Stomach (tissue), 9 donors: Measurements from ENCODE around the gene PRRX1. TPM values are rescaled to one million over a fixed set of nuclear protein-coding genes. Genes with fewer than 3 reads are reported as not detected.

Experiments used
- DNase-seq, 2 donors: peaks; one replicate each; pipeline versions ENCODE4 v3.0.0 to v3.0.0-alpha.2; 2013 to 2019
- H3K27ac ChIP-seq, 5 donors: fragments of 200-600 bp in 4 of 5; sonication (generic) in 4 of 5; one replicate each; pipeline ENCODE4 v1.5.1; 2013 to 2019; ENCODE audit warnings: mild to moderate bottlenecking in 1 of 5, moderate library complexity in 1 of 5
- H3K27me3 ChIP-seq, 3 donors: fragments of 200-600 bp; sonication (generic); one replicate each; pipeline ENCODE4 v1.5.1; 2017 to 2019; ENCODE audit warnings: mixed run types in 1 of 3
- H3K36me3 ChIP-seq, 4 donors: fragments of 200-600 bp; sonication (generic); 1 replicate in 3 of 4; 2 replicates in 1 of 4; pipeline ENCODE4 v1.5.1; 2016 to 2019
- H3K4me1 ChIP-seq, 4 donors: fragments of 200-600 bp; sonication (generic); one replicate each; pipeline ENCODE4 v1.5.1; 2016 to 2019
- H3K4me3 ChIP-seq, 4 donors: fragments of 200-600 bp; sonication (generic) in 3 of 4; one replicate each; pipeline ENCODE4 v1.5.1; 2016 to 2019; ENCODE audit warnings: mild to moderate bottlenecking in 1 of 4
- H3K9me3 ChIP-seq, 4 donors: fragments of 200-600 bp; sonication (generic); one replicate each; pipeline ENCODE4 v1.5.1; 2016 to 2019
- EP300 ChIP-seq: sonication (generic); formaldehyde crosslinking; IDR thresholded peaks from one replicate; pipeline ENCODE4 v1.6.1; 2017; ENCODE audit warnings: antibody characterized with exemption
- POLR2A ChIP-seq, 4 donors: fragments of 450-650 bp; IDR thresholded peaks; one replicate each; pipeline ENCODE4 v1.6.1; 2016; ENCODE audit warnings: antibody characterized with exemption in 4 of 4, control low read depth in 2 of 4, mild to moderate bottlenecking in 1 of 4, moderate library complexity in 1 of 4
- POLR2AphosphoS5 ChIP-seq, 3 donors: sonication (generic); formaldehyde crosslinking; IDR thresholded peaks; one replicate each; pipeline ENCODE4 v1.6.1; 2016; ENCODE audit warnings: antibody characterized with exemption in 3 of 3
- WGBS, 5 donors: extraction: QIAGEN DNeasy Blood & Tissue Kit in 3 of 5; methylation state at CpG; one replicate each; pipeline versions ENCODE4 v1.1.5 to v1.1.7; 2013 to 2018; 5-methylcytosine and 5-hydroxymethylcytosine counted together
- intact Hi-C: fragments of 100-400 bp; cut with DNase I; formaldehyde crosslinking; loops from one replicate; pipeline ENCODE4 v1.15.1; 2023; ENCODE audit warnings: low total_unique reads
- polyA plus RNA-seq, 3 donors: library from polyadenylated mRNA; stranded (reverse); fragments of 200-250 nt; gene quantifications; one replicate each; pipeline ENCODE4 v1.2.3, GENCODE V29; 2013
- total RNA-seq, 5 donors: library from RNA; depleted of rRNA; stranded (reverse); fragments of >200 nt; gene quantifications; one replicate each; pipeline versions ENCODE4 v1.1.0 to v1.2.3, GENCODE V29; 2014 to 2016
- TF ChIP-seq, protein P1 (sequence below), 7 experiments: fragments of 450-650 bp in 4 of 7; fragments of 200-600 bp in 3 of 7; sonication (generic) in 3 of 7; IDR thresholded peaks; one replicate each; pipeline ENCODE4 v1.5.1; 2016 to 2019; ENCODE audit warnings: antibody characterized with exemption in 7 of 7, control low read depth in 2 of 7, mild to moderate bottlenecking in 1 of 7
- donor health status: healthy with polysubstance abuse.
- donor health status: Bipolar disorder and iron deficiency.
- donor health status: healthy.

PRRX1 gene
- total and polyA plus RNA-seq, 8 donors, result 0.45 to 8.3 (median 1.3) TPM

DNA sequence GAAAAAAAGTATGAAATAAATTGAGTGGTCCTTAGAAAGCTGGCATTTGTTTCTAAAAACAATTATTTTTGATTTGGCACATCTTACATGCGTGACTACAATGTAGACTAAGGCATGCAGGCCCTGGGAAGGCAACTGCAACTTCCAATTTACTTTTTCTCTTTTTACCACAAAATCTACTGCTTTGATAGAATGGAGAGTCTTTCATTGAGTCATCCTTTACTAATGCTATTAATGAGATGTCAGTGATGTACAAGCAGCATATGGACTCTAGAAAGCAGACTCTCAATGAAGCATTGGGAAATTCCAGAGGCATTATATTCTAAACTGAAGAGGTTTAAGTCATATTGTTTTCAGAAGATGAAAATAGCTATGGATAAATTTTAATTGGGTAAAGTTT is 29.6 kb upstream of the PRRX1 start:
- Histone ChIP-seq H3K9me3 (no peaks in the 10 kb centered on the region), H3K4me1 (no peaks in the 10 kb centered on the region), H3K36me3 (no peaks in the 10 kb centered on the region), H3K27ac (no peak overlapping the region), H3K4me3 (no peak overlapping the region), H3K27me3 (no peaks in the 10 kb centered on the region)
- DNase-seq, result no peak
- no peak for TF ChIP-seq EP300
- TF ChIP-seq, protein P1, sequence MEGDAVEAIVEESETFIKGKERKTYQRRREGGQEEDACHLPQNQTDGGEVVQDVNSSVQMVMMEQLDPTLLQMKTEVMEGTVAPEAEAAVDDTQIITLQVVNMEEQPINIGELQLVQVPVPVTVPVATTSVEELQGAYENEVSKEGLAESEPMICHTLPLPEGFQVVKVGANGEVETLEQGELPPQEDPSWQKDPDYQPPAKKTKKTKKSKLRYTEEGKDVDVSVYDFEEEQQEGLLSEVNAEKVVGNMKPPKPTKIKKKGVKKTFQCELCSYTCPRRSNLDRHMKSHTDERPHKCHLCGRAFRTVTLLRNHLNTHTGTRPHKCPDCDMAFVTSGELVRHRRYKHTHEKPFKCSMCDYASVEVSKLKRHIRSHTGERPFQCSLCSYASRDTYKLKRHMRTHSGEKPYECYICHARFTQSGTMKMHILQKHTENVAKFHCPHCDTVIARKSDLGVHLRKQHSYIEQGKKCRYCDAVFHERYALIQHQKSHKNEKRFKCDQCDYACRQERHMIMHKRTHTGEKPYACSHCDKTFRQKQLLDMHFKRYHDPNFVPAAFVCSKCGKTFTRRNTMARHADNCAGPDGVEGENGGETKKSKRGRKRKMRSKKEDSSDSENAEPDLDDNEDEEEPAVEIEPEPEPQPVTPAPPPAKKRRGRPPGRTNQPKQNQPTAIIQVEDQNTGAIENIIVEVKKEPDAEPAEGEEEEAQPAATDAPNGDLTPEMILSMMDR (IDR thresholded peaks at IDR 0.05), result no peak
- TF ChIP-seq POLR2A (IDR thresholded peaks at IDR 0.05), result no peak
- TF ChIP-seq POLR2AphosphoS5 (IDR thresholded peaks at IDR 0.05), result no peak
- WGBS, 5 donors, result 71 to 84% (median 79%) methylated on average over 1 of the region's 1 CpG
- intact Hi-C loops, result no loop called here

DNA sequence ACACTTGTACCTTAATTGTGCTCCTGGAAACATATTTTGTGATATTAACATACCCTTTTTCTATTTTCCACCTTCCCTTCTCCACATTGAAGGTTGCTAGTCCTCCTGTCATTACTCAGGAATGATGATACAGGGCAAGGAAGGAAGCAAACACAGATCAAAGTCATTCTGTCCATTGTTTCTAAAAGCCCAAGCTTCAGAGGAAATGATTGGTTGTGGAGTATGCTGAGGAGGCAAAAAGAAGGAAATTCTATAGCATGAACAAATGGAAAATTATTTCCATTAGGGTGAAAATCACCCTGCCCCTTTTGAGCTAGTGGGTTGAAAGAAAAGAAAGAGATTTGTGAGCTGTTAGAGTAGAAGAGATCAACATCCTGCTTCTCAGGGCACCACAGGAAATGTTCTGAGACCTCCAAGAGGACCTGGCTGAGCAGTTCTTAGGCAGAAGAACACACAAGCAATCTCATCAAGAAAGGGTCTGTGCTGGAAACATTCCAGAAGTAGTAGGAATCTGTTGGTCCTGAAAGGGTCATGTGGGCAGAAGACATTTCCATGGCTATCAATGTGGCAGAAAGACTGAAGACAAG is 29.0 kb upstream of the PRRX1 start:
- TF ChIP-seq EP300 (no peak), POLR2A (IDR thresholded peaks at IDR 0.05) (no peak), POLR2AphosphoS5 (IDR thresholded peaks at IDR 0.05) (no peak)
- TF ChIP-seq, protein P1 (IDR thresholded peaks at IDR 0.05), result no peak
- no peaks in the 10 kb centered on the region for H3K4me1 ChIP-seq
- H3K36me3 ChIP-seq, result no peaks in the 10 kb centered on the region
- intact Hi-C loops, result no loop called here
- no peak overlapping the region for H3K4me3 ChIP-seq
- no peaks in the 10 kb centered on the region for H3K9me3 ChIP-seq
- no peak for DNase-seq
- H3K27ac ChIP-seq, result no peak overlapping the region
- no peaks in the 10 kb centered on the region for H3K27me3 ChIP-seq

DNA sequence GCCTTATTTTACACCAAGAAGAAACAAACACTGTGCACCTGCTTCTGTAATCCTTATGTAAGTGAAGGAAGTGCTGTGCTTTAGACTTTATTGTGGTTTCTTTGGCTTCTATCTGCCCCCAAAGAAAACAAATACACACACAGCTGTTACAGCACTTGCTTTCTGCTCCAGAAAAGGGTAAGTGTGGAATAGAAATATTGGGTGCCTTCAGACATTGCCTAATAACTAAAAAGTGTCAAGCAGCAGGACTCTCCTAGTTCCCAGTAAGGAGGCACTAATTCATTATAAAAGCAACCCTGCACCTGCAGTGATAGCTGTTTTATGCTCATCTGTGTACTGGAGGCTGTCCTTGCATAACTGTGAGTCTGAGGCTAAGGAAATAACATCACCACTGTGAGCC is 23.4 kb upstream of the PRRX1 start:
- H3K9me3 ChIP-seq, result no peaks in the 10 kb centered on the region
- TF ChIP-seq, protein P1 (IDR thresholded peaks at IDR 0.05), result no peak
- no peak for TF ChIP-seq POLR2AphosphoS5 (IDR thresholded peaks at IDR 0.05)
- no peak for TF ChIP-seq POLR2A (IDR thresholded peaks at IDR 0.05)
- no peak for TF ChIP-seq EP300
- H3K4me3 ChIP-seq, result no peak overlapping the region
- intact Hi-C loops, result no loop called here
- no peak for DNase-seq
- H3K27ac ChIP-seq, result no peak overlapping the region
- H3K27me3 ChIP-seq, result no peaks in the 10 kb centered on the region
- H3K4me1 ChIP-seq, result no peaks in the 10 kb centered on the region
- no peaks in the 10 kb centered on the region for H3K36me3 ChIP-seq

DNA sequence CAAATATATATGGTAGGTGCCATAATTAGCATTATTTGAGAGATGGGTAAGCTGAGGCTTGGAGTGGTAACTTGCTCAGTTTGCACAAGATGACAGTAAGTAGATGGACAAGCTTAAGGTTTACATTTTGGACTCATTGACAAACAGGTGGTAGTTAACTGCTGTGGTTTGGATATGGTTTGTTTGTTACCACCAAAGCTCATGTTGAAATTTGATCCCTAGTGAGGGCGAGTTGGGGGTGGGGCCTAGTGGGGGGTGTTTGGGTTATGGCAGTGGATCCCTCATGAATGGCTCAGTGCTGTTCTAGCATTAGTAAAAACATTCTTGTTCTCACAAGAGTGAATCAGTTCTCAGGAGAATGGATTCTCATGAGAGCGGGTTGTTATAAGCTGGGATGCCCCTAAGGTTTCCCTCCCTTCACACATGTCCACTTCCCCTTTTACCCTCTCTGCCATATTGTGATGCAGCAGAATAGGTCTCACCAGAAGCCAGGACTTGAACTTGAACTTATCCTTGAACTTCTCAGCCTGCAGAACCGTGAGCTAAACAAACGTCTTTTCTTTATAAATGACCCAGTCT is 6.6 kb upstream of the PRRX1 start:
- Histone ChIP-seq H3K4me1 (peaks cover 11 to 23% (median 18%) of the 10 kb centered on the region in 4 donors), H3K36me3 (no peaks in the 10 kb centered on the region), H3K27ac (no peak overlapping the region), H3K27me3 (peaks cover 9 to 46% (median 40%) of the 10 kb centered on the region in 3 donors), H3K9me3 (no peaks in the 10 kb centered on the region), H3K4me3 (no peak overlapping the region)
- intact Hi-C loops, result no loop called here
- DNase-seq, result no peak
- WGBS, 5 donors, result 32 to 44% (median 38%) methylated on average over 4 of the region's 4 CpGs
- no peak for TF ChIP-seq EP300
- TF ChIP-seq POLR2AphosphoS5 (IDR thresholded peaks at IDR 0.05), result no peak
- TF ChIP-seq, protein P1 (IDR thresholded peaks at IDR 0.05), result no peak
- no peak for TF ChIP-seq POLR2A (IDR thresholded peaks at IDR 0.05)
